Esophagus mucosa (tissue), 1 donor: ENCODE results near the gene ITIH2. TPM values are rescaled to one million over a fixed set of nuclear protein-coding genes. Genes with fewer than 3 reads are reported as not detected.
"Not testable (repeated sequence)": the region's sequence is repeated elsewhere in the genome, so short reads cannot be mapped to it uniquely, and the experiment has no call there.

Experiments
- ATAC-seq: fragments of 200-7000 bp; cut with Tn5 transposase; one replicate; pipeline ENCODE4 v1.9.1; 2020
- total RNA-seq: library from RNA; stranded (reverse); gene quantifications from one replicate; pipeline ENCODE4 v1.2.4, GENCODE V29; 2023
- donor health status: DM: yes; HTN: yes; CAD: no.

Gene ITIH2
- total RNA-seq, 1 donor from 2014 or later = not detected

GRCh38 chr10:7696545-7696944 is 6.6 kb upstream of the ITIH2 start:
- no peak for ATAC-seq

GRCh38 chr10:7697426-7697825 is 5.7 kb upstream of the ITIH2 start:
- no peak for ATAC-seq

GRCh38 chr10:7700577-7701125 is 2.5 kb upstream of the ITIH2 start:
- no peak for ATAC-seq

- no peak for ATAC-seq
These were observed 1.9 kb upstream of the ITIH2 start for GRCh38 chr10:7701158-7701742.

GRCh38 chr10:7702288-7702812 is 766 bp upstream of the ITIH2 start:
- no peak for ATAC-seq

- no peak for ATAC-seq
These were observed 1.2 kb downstream of the ITIH2 start for GRCh38 chr10:7704071-7705016.

GRCh38 chr10:7705341-7705740 is 2.2 kb downstream of the ITIH2 start:
- no peak for ATAC-seq

GRCh38 chr10:7706534-7707073 is 3.5 kb downstream of the ITIH2 start:
- ATAC-seq = peak; percentile 61

GRCh38 chr10:7707102-7707501 is 4.0 kb downstream of the ITIH2 start:
- no peak for ATAC-seq

GRCh38 chr10:7707858-7708622 is 4.9 kb downstream of the ITIH2 start:
- no peak for ATAC-seq

- no peak for ATAC-seq
These were observed 5.7 kb downstream of the ITIH2 start for GRCh38 chr10:7708832-7709231.

- no peak for ATAC-seq
These were observed 7.3 kb downstream of the ITIH2 start for GRCh38 chr10:7710446-7710845.

- not testable (repeated sequence) for ATAC-seq
These were observed 8.0 kb downstream of the ITIH2 start for GRCh38 chr10:7711075-7711474.

GRCh38 chr10:7715515-7715914 is 12.4 kb downstream of the ITIH2 start:
- no peak for ATAC-seq

- no peak for ATAC-seq
These were observed 14.7 kb downstream of the ITIH2 start for GRCh38 chr10:7717767-7718166.

GRCh38 chr10:7718685-7719084 is 15.6 kb downstream of the ITIH2 start:
- no peak for ATAC-seq

- no peak for ATAC-seq
These were observed 17.4 kb downstream of the ITIH2 start for GRCh38 chr10:7720478-7720877.

- no peak for ATAC-seq
These were observed 19.9 kb downstream of the ITIH2 start for GRCh38 chr10:7722927-7723529.

- ATAC-seq = no peak
These were observed 31.7 kb downstream of the ITIH2 start for GRCh38 chr10:7734821-7735220.

GRCh38 chr10:7738536-7739407 is 35.7 kb downstream of the ITIH2 start:
- no peak for ATAC-seq

GRCh38 chr10:7744307-7744706 is 41.2 kb downstream of the ITIH2 start:
- no peak for ATAC-seq
